GM23338 (cell line): ENCODE measurements around the gene DNAL1. TPM values are rescaled to one million over a fixed set of nuclear protein-coding genes. Genes with fewer than 3 reads are reported as not detected.

ENCODE experiments used
- ATAC-seq: fragments of 200-7000 bp; cut with Tn5 transposase; 3 replicates; pipeline ENCODE4 v1.9.1; 2020
- DNase-seq: peaks from one replicate; pipeline ENCODE4 v3.0.0-alpha.2; 2015; ENCODE audit warnings: low spot score
- H2AFZ ChIP-seq: fragments of 200-600 bp; sonication (generic); 2 replicates; pipeline ENCODE4 v1.8.0; 2016; ENCODE audit warnings: antibody characterized with exemption, mild to moderate bottlenecking, moderate library complexity
- H3F3A ChIP-seq: fragments of 200-600 bp; sonication (generic); replicated peaks from 2 replicates; pipeline ENCODE4 v1.8.0; 2017; ENCODE audit warnings: antibody characterized with exemption, mixed run types, low read depth
- H3K27ac ChIP-seq: fragments of 200-600 bp; sonication (generic); 2 replicates; pipeline ENCODE4 v1.6.1; 2016; ENCODE audit warnings: low read depth
- H3K27me3 ChIP-seq: fragments of 200-600 bp; sonication (generic); 2 replicates; pipeline ENCODE4 v1.8.0; 2016; ENCODE audit warnings: mild to moderate bottlenecking, mixed run types, moderate library complexity; ENCODE audit not compliant: insufficient read depth
- H3K36me3 ChIP-seq: fragments of 200-600 bp; sonication (generic); 2 replicates; pipeline ENCODE4 v1.8.0; 2016; ENCODE audit warnings: mild to moderate bottlenecking; ENCODE audit not compliant: insufficient read depth
- H3K4me1 ChIP-seq: fragments of 200-600 bp; sonication (generic); 2 replicates; pipeline ENCODE4 v1.8.0; 2016; ENCODE audit warnings: mild to moderate bottlenecking, moderate library complexity; ENCODE audit not compliant: insufficient read depth
- H3K4me2 ChIP-seq: fragments of 200-600 bp; sonication (generic); 2 replicates; pipeline ENCODE4 v1.7.1; 2017; ENCODE audit warnings: mixed run types
- H3K4me3 ChIP-seq: fragments of 200-600 bp; sonication (generic); 2 replicates; pipeline ENCODE4 v1.6.1; 2016; ENCODE audit warnings: mixed run types
- H3K79me2 ChIP-seq: fragments of 200-600 bp; sonication (generic); replicated peaks from 2 replicates; pipeline ENCODE4 v1.8.0; 2017; ENCODE audit warnings: mild to moderate bottlenecking; ENCODE audit not compliant: insufficient read depth
- H3K9me2 ChIP-seq: fragments of 200-600 bp; sonication (generic); 2 replicates; pipeline ENCODE4 v1.8.0; 2017; ENCODE audit not compliant: insufficient read depth
- H4K20me1 ChIP-seq: fragments of 200-600 bp; sonication (generic); replicated peaks from 2 replicates; pipeline ENCODE4 v1.8.0; 2017; ENCODE audit warnings: mild to moderate bottlenecking; ENCODE audit not compliant: insufficient read depth
- H3K27ac Mint-ChIP-seq: 2 replicates; pipeline ENCODE4 v1.8.0; 2020; ENCODE audit warnings: inconsistent platforms, mild to moderate bottlenecking, moderate library complexity, mixed read lengths
- H3K27me3 Mint-ChIP-seq: 3 replicates; pipeline ENCODE4 v1.8.0; 2022; ENCODE audit warnings: low read depth, mild to moderate bottlenecking, moderate library complexity, mixed read lengths, inconsistent platforms; ENCODE audit not compliant: insufficient read depth, poor library complexity
- H3K36me3 Mint-ChIP-seq: 3 replicates; pipeline ENCODE4 v1.8.0; 2021; ENCODE audit warnings: low read depth, mild to moderate bottlenecking, inconsistent platforms, moderate library complexity, mixed read lengths
- H3K4me1 Mint-ChIP-seq: 3 replicates; pipeline ENCODE4 v1.8.0; 2020; ENCODE audit warnings: mild to moderate bottlenecking, inconsistent platforms, mixed read lengths
- H3K4me3 Mint-ChIP-seq: 3 replicates; pipeline ENCODE4 v1.8.0; 2021; ENCODE audit warnings: moderate library complexity, mild to moderate bottlenecking, inconsistent platforms, mixed read lengths
- H3K9me3 Mint-ChIP-seq: 3 replicates; pipeline ENCODE4 v1.8.0; 2020; ENCODE audit warnings: moderate library complexity, mild to moderate bottlenecking, inconsistent platforms, mixed read lengths
- CREB1 ChIP-seq: fragments of 250-450 bp; sonication (Bioruptor Pico); IDR thresholded peaks from 2 replicates; pipeline ENCODE4 v1.5.0; 2020; ENCODE audit warnings: low read depth, mild to moderate bottlenecking, moderate library complexity
- CTCF ChIP-seq, 2 experiments: fragments of 200-600 bp in 1 of 2; sonication (generic) in 1 of 2; conservative IDR thresholded peaks; 2 replicates each; pipeline versions ENCODE4 v1.5.1 to v1.6.1; 2016 to 2017; ENCODE audit warnings: antibody characterized with exemption in 2 of 2, low read depth in 2 of 2, mild to moderate bottlenecking in 2 of 2, moderate library complexity in 1 of 2
- EZH2 ChIP-seq: fragments of 200-600 bp; sonication (generic); IDR thresholded peaks from one replicate; pipeline ENCODE4 v1.8.0; 2017; ENCODE audit warnings: antibody characterized with exemption, mild to moderate bottlenecking, low read depth; ENCODE audit not compliant: unreplicated experiment
- EZH2phosphoT487 ChIP-seq: fragments of 200-600 bp; sonication (generic); IDR thresholded peaks from one replicate; pipeline ENCODE4 v1.8.1; 2018; ENCODE audit warnings: antibody characterized with exemption; ENCODE audit not compliant: unreplicated experiment
- JUNB ChIP-seq: IDR thresholded peaks from one replicate; pipeline ENCODE4 v1.6.1; 2016; ENCODE audit warnings: antibody characterized with exemption; ENCODE audit not compliant: unreplicated experiment
- NANOG ChIP-seq: IDR thresholded peaks from 2 replicates; pipeline ENCODE4 v1.6.1; 2016; ENCODE audit warnings: antibody characterized with exemption, borderline replicate concordance
- POLR2AphosphoS5 ChIP-seq: IDR thresholded peaks from 2 replicates; pipeline ENCODE4 v1.6.1; 2016; ENCODE audit warnings: antibody characterized with exemption, low read depth
- ZNF331 ChIP-seq: fragments of 250-450 bp; sonication (Bioruptor Pico); IDR thresholded peaks from 2 replicates; pipeline ENCODE4 v1.5.0; 2020; ENCODE audit warnings: low read depth, mild to moderate bottlenecking, moderate library complexity
- polyA plus RNA-seq: library from polyadenylated mRNA; unstranded; fragments of >200 nt; fragmentation: Nextera tagmentation; extraction: Ambion mirVana; gene quantifications from 2 replicates; pipeline ENCODE4 v1.2.1, GENCODE V29; 2016
- total RNA-seq: library from RNA; depleted of rRNA; stranded (reverse); fragments of >200 nt; shearing (Covaris generic); gene quantifications from 2 replicates; pipeline ENCODE4 v1.2.3, GENCODE V29; 2014
- TF ChIP-seq, protein P1 (sequence below): fragments of 250-450 bp; sonication (Bioruptor Pico); IDR thresholded peaks from 2 replicates; pipeline ENCODE4 v1.5.0; 2020; ENCODE audit warnings: mild to moderate bottlenecking, moderate library complexity
- TF ChIP-seq, protein P2 (sequence below): IDR thresholded peaks from one replicate; pipeline ENCODE4 v1.6.1; 2018; ENCODE audit warnings: antibody characterized with exemption; ENCODE audit not compliant: unreplicated experiment
- TF ChIP-seq, protein P3 (sequence below): IDR thresholded peaks from 2 replicates; pipeline ENCODE4 v1.6.1; 2016; ENCODE audit warnings: antibody characterized with exemption

The DNAL1 gene
- total and polyA plus RNA-seq, 2 experiments from 2014 or later: 7.6 to 29.3 TPM

GRCh38 chr14:73714656-73715081 is 69.9 kb downstream of the DNAL1 start:
- Histone ChIP-seq H3K27me3 (peaks cover 20% of the 10 kb centered on the region; the same call in 1 of the 2 replicates), H3F3A (peaks cover 22% of the 10 kb centered on the region; the same call in 1 of the 2 replicates), H2AFZ (no peak overlapping the region), H4K20me1 (peaks cover 23% of the 10 kb centered on the region), H3K4me3 (peak overlapping the region; percentile 97), H3K36me3 (no peaks in the 10 kb centered on the region), H3K4me1 (peaks cover 40% of the 10 kb centered on the region), H3K27ac (no peak overlapping the region), H3K9me2 (no peaks in the 10 kb centered on the region), H3K79me2 (peaks cover 34% of the 10 kb centered on the region), H3K4me2 (peak overlapping the region; percentile 100)
- ATAC-seq (no peak), DNase-seq (no peak)
- H3K9me3 Mint-ChIP-seq: no peaks in the 10 kb centered on the region; the same call in 2 of the 3 replicates
- no peak for TF ChIP-seq ZNF331 (CRISPR knock-in tag)
- no peak for TF ChIP-seq NANOG
- no peak for TF ChIP-seq POLR2AphosphoS5
- TF ChIP-seq, protein P1, sequence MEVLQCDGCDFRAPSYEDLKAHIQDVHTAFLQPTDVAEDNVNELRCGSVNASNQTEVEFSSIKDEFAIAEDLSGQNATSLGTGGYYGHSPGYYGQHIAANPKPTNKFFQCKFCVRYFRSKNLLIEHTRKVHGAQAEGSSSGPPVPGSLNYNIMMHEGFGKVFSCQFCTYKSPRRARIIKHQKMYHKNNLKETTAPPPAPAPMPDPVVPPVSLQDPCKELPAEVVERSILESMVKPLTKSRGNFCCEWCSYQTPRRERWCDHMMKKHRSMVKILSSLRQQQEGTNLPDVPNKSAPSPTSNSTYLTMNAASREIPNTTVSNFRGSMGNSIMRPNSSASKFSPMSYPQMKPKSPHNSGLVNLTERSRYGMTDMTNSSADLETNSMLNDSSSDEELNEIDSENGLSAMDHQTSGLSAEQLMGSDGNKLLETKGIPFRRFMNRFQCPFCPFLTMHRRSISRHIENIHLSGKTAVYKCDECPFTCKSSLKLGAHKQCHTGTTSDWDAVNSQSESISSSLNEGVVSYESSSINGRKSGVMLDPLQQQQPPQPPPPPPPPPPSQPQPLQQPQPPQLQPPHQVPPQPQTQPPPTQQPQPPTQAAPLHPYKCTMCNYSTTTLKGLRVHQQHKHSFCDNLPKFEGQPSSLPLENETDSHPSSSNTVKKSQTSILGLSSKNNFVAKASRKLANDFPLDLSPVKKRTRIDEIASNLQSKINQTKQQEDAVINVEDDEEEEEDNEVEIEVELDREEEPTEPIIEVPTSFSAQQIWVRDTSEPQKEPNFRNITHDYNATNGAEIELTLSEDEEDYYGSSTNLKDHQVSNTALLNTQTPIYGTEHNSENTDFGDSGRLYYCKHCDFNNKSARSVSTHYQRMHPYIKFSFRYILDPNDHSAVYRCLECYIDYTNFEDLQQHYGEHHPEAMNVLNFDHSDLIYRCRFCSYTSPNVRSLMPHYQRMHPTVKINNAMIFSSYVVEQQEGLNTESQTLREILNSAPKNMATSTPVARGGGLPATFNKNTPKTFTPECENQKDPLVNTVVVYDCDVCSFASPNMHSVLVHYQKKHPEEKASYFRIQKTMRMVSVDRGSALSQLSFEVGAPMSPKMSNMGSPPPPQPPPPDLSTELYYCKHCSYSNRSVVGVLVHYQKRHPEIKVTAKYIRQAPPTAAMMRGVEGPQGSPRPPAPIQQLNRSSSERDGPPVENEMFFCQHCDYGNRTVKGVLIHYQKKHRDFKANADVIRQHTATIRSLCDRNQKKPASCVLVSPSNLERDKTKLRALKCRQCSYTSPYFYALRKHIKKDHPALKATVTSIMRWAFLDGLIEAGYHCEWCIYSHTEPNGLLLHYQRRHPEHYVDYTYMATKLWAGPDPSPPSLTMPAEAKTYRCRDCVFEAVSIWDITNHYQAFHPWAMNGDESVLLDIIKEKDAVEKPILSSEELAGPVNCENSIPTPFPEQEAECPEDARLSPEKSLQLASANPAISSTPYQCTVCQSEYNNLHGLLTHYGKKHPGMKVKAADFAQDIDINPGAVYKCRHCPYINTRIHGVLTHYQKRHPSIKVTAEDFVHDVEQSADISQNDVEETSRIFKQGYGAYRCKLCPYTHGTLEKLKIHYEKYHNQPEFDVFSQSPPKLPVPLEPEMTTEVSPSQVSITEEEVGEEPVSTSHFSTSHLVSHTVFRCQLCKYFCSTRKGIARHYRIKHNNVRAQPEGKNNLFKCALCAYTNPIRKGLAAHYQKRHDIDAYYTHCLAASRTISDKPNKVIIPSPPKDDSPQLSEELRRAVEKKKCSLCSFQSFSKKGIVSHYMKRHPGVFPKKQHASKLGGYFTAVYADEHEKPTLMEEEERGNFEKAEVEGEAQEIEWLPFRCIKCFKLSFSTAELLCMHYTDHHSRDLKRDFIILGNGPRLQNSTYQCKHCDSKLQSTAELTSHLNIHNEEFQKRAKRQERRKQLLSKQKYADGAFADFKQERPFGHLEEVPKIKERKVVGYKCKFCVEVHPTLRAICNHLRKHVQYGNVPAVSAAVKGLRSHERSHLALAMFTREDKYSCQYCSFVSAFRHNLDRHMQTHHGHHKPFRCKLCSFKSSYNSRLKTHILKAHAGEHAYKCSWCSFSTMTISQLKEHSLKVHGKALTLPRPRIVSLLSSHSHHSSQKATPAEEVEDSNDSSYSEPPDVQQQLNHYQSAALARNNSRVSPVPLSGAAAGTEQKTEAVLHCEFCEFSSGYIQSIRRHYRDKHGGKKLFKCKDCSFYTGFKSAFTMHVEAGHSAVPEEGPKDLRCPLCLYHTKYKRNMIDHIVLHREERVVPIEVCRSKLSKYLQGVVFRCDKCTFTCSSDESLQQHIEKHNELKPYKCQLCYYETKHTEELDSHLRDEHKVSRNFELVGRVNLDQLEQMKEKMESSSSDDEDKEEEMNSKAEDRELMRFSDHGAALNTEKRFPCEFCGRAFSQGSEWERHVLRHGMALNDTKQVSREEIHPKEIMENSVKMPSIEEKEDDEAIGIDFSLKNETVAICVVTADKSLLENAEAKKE (CRISPR knock-in tag): no peak
- no peak for TF ChIP-seq CTCF (conservative IDR thresholded peaks at IDR 0.05; ENCODE audit: low read depth in 2 of 2)
- no peak for TF ChIP-seq EZH2phosphoT487
- TF ChIP-seq, protein P2, sequence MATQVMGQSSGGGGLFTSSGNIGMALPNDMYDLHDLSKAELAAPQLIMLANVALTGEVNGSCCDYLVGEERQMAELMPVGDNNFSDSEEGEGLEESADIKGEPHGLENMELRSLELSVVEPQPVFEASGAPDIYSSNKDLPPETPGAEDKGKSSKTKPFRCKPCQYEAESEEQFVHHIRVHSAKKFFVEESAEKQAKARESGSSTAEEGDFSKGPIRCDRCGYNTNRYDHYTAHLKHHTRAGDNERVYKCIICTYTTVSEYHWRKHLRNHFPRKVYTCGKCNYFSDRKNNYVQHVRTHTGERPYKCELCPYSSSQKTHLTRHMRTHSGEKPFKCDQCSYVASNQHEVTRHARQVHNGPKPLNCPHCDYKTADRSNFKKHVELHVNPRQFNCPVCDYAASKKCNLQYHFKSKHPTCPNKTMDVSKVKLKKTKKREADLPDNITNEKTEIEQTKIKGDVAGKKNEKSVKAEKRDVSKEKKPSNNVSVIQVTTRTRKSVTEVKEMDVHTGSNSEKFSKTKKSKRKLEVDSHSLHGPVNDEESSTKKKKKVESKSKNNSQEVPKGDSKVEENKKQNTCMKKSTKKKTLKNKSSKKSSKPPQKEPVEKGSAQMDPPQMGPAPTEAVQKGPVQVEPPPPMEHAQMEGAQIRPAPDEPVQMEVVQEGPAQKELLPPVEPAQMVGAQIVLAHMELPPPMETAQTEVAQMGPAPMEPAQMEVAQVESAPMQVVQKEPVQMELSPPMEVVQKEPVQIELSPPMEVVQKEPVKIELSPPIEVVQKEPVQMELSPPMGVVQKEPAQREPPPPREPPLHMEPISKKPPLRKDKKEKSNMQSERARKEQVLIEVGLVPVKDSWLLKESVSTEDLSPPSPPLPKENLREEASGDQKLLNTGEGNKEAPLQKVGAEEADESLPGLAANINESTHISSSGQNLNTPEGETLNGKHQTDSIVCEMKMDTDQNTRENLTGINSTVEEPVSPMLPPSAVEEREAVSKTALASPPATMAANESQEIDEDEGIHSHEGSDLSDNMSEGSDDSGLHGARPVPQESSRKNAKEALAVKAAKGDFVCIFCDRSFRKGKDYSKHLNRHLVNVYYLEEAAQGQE: no peak
- TF ChIP-seq, protein P3, sequence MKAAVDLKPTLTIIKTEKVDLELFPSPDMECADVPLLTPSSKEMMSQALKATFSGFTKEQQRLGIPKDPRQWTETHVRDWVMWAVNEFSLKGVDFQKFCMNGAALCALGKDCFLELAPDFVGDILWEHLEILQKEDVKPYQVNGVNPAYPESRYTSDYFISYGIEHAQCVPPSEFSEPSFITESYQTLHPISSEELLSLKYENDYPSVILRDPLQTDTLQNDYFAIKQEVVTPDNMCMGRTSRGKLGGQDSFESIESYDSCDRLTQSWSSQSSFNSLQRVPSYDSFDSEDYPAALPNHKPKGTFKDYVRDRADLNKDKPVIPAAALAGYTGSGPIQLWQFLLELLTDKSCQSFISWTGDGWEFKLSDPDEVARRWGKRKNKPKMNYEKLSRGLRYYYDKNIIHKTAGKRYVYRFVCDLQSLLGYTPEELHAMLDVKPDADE: no peak
- no peak for TF ChIP-seq JUNB
- TF ChIP-seq CREB1 (CRISPR knock-in tag): no peak
- no peak for TF ChIP-seq EZH2
- H3K4me1 Mint-ChIP-seq: peaks cover 39% of the 10 kb centered on the region
- peaks cover 11% of the 10 kb centered on the region for H3K36me3 Mint-ChIP-seq
- H3K27ac Mint-ChIP-seq: no peak overlapping the region
- peak overlapping the region; percentile 70 for H3K4me3 Mint-ChIP-seq
- peaks cover 25% of the 10 kb centered on the region for H3K27me3 Mint-ChIP-seq
